ENCODE results near the gene GADD45B.

GRCh38 chr19:2475702-2476450, at the start of gene GADD45B:
- no peak for TF ChIP-seq CTCF (conservative IDR thresholded peaks at IDR 0.05; ENCODE audit: low read depth, low read length)
- TF ChIP-seq CEBPB (IDR thresholded peaks at IDR 0.05; ENCODE audit: low read depth, low read length) = peak; percentile 68
- TF ChIP-seq RAD21 (IDR thresholded peaks at IDR 0.05; ENCODE audit: low read length) = peak; percentile 35; the same call in 1 of the 2 replicates
- no peak; the same call in 1 of the 2 replicates for TF ChIP-seq MXI1 (IDR thresholded peaks at IDR 0.05; ENCODE audit: borderline replicate concordance, low read depth, low read length)
- peak; percentile 30 for TF ChIP-seq SMC3 (IDR thresholded peaks at IDR 0.05; ENCODE audit: low read depth, low read length)
- TF ChIP-seq USF2 (IDR thresholded peaks at IDR 0.05; ENCODE audit: low read depth, low read length) = peak; percentile 92

Data from IMR-90 (cell line).